Right cardiac atrium (tissue), 5 donors: Measurements from ENCODE around the gene RAB4B. TPM values are rescaled to one million over a fixed set of nuclear protein-coding genes. Genes with fewer than 3 reads are reported as not detected.

Source experiments
- ATAC-seq, 2 donors: fragments of 200-7000 bp; cut with Tn5 transposase; one replicate each; pipeline versions ENCODE4 v1.8.0 to v1.9.1; 2020; ENCODE audit warnings: moderate library complexity in 2 of 2, mild to moderate bottlenecking in 1 of 2
- DNase-seq, 3 donors: peaks; one replicate each; pipeline ENCODE4 v3.0.0-alpha.2; 2020
- H3K27ac ChIP-seq: one replicate; pipeline ENCODE4 v1.5.1; 2013; ENCODE audit warnings: mild to moderate bottlenecking, low read length, control low read depth, moderate library complexity
- H3K27me3 ChIP-seq: one replicate; pipeline ENCODE4 v1.6.1; 2013; ENCODE audit not compliant: control insufficient read depth, insufficient read depth
- H3K4me1 ChIP-seq: one replicate; pipeline ENCODE4 v1.6.1; 2013; ENCODE audit warnings: low read length; ENCODE audit not compliant: control insufficient read depth, insufficient read depth
- H3K4me3 ChIP-seq: one replicate; pipeline ENCODE4 v1.5.1; 2013; ENCODE audit warnings: low read length, control low read depth
- H3K9me3 ChIP-seq: one replicate; pipeline ENCODE4 v1.6.1; 2013; ENCODE audit warnings: low read length; ENCODE audit not compliant: control insufficient read depth
- WGBS: extraction: QIAGEN DNeasy Blood & Tissue Kit; methylation state at CpG from one replicate; pipeline ENCODE4 v1.1.7; 2013; 5-methylcytosine and 5-hydroxymethylcytosine counted together
- intact Hi-C, 4 donors: fragments of 100-400 bp; cut with DNase I; formaldehyde crosslinking; loops; one replicate each; pipeline versions ENCODE4 v1.11.0 to v1.14.0; 2022 to 2023
- polyA plus RNA-seq: library from polyadenylated mRNA; stranded (reverse); fragments of 200-250 nt; gene quantifications from one replicate; pipeline ENCODE4 v1.2.3, GENCODE V29; 2013
- total RNA-seq, 4 donors: library from RNA; stranded (reverse); fragmentation: NEBNext Ultra II Directional; extraction: Animal tissue kit (Norgen Biotek cat#: 25700); gene quantifications; one replicate each; pipeline ENCODE4 v1.2.1, GENCODE V29; 2021
- donor health status: healthy with polysubstance abuse.
- donor health status: DM: no; HTN: yes; CAD: no.
- donor health status: DM: no; HTN: no; CAD: no.
- donor health status: DM: no; HTN: yes; CAD: no; lungs with severe emphysema.
- donor health status: DM: yes; HTN: yes; CAD: no.

RAB4B gene
- total and polyA plus RNA-seq, 5 donors, result 14.4 to 25.3 (median 15.9) TPM

DNA sequence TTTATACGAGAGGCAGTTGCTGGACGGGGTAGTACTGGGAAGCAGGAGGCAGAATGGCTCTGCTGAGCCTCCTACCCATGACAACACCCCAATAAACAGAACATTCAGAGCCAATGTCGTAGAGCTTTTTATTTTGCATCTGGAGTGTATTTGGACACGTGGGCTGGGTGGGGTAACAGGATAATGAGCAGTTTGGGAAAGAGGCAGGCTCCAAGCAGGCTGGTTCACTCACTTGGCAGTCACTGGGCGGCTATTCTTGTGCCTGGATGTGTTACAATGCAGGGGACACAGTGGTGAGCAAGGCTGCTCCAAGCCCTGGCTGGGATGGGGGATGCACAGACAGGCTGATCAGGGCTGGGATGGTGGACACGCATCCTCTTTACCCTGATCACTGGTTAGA, 37.3 kb upstream of the RAB4B start:
- DNase-seq (peak; percentile 64 to 88 (median 82)), ATAC-seq (peak; percentile 79 to 83)
- no peaks in the 10 kb centered on the region for H3K4me1 ChIP-seq
- intact Hi-C loops, result no loop called here
- peak overlapping the region; percentile 14 for H3K27ac ChIP-seq
- WGBS, result 48% methylated on average over 6 of the region's 6 CpGs
- H3K9me3 ChIP-seq, result no peaks in the 10 kb centered on the region
- H3K4me3 ChIP-seq, result no peak overlapping the region
- H3K27me3 ChIP-seq, result no peaks in the 10 kb centered on the region

DNA sequence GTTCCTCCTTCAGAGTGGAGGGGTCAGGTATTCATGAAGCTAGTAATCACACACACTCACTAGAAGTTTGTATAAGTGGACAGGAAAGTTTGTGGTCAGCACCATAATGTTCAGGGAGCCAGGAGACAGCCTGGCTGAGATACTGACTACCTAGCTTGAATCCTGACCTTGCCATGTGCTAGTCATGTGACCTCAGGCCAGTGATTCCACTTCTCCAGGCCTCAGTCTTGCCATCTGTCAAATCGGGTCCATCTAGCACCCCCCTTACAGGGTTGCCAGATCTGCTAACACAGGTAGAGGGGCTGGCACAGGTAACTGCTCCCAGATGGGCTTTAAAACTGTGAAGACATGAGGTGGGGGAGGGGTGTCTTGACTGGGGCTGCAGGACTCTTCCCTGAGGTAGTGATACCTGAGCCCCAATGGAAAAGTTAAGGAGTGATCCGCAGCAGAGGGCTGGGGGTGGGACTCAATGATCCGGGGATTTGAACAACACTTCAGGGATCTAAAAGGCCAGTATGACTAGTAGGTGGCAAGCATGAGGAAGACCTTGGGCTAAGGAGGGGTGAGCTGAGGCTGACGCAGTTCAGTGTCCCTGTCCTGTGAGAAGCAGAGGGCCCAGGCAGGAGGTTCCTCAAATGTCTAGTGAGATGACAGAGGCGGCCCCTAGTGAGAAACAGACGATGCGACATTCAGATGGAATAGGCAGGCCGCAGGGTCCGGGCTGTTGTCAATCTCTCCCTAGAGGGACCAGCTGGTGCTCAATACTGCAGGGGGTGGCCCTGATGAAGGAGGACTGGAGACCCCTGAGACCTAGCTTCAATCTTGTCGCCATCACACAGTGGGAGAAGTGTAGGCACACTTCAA, 36.3 kb upstream of the RAB4B start:
- DNase-seq, result peak in 1 of 3 donors; percentile 57
- ATAC-seq, result no peak

DNA sequence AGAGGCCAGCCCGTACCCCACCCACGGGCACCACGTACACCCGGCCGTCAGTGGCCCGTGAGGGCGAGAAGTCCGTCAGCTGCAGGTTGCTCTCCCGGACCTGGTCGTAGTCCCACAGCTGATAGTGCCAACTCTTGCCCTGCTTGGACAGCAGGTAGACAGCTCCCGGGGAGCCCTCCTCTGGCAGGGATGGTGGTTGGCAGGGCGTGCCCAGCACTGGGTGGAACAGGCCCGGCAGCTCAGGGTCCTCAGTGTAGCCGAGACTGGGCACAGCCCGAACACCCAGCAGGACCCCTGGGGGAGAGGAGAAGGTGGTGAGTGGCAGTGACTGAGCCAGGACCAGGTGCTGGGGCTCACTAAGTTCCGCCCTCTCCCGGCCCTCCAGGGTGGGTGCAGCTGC, 35.6 kb upstream of the RAB4B start:
- Histone ChIP-seq H3K4me3 (no peak overlapping the region), H3K27ac (no peak overlapping the region), H3K4me1 (no peaks in the 10 kb centered on the region), H3K27me3 (no peaks in the 10 kb centered on the region), H3K9me3 (no peaks in the 10 kb centered on the region)
- intact Hi-C loops, result no loop called here
- 87% methylated on average over 17 of the region's 17 CpGs for WGBS
- DNase-seq (peak in 2 of 3 donors; percentile 39 to 49), ATAC-seq (no peak)

More for the DNA sequence above, 36.3 kb upstream of the RAB4B start:
- Histone ChIP-seq H3K4me1 (no peaks in the 10 kb centered on the region), H3K9me3 (no peaks in the 10 kb centered on the region), H3K4me3 (no peak overlapping the region), H3K27me3 (no peaks in the 10 kb centered on the region), H3K27ac (peak overlapping the region; percentile 20)
- intact Hi-C loops, result no loop called here
- WGBS, result 74% methylated on average over 10 of the region's 10 CpGs

DNA sequence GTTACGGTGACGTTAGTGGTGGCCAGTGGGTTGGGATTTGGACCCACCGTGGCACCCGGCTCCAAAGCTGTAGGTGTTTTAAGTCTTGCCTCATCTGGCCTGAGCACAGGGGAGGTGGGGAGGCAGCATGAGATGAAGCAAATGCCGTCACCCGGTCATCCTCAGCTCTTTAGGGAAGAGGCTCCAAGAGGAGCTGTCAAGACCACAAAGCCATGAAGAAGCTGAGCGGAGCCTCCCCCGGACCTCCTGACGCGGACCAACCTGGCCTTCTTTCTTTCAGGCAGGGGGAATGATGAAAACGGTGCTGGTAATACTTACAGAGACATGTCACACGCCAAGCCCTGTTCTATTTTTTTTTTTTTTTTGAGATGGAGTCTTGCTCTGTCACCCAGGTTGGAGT, 35.2 kb upstream of the RAB4B start:
- Histone ChIP-seq H3K9me3 (no peaks in the 10 kb centered on the region), H3K27me3 (no peaks in the 10 kb centered on the region), H3K4me3 (no peak overlapping the region), H3K27ac (no peak overlapping the region), H3K4me1 (no peaks in the 10 kb centered on the region)
- DNase-seq, result peak in 1 of 3 donors; percentile 19
- intact Hi-C loops, result no loop called here
- ATAC-seq, result no peak
- whole genome bisulfite sequencing, result 90% methylated on average over 12 of the region's 12 CpGs

DNA sequence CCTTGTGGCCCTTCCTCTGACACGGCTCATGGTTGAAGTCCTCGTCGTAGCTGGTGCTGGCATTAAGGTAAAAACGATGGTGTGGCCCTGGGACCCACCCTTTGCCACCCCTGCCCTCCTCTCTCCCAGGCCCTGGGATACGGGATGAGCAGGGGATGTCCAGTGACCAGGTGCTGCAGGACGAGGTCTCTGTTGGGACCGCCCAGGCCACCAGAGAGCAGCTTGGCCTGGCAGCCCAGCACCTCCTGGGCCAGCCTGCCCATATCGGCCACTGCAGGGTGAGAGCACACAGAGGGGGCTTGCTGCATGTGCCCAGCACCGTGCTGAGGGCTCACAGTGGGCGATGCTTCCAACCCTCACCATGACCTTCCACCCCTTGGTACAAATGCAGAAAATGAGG, 34.1 kb upstream of the RAB4B start:
- intact Hi-C loops, result no loop called here
- no peak for ATAC-seq

DNA sequence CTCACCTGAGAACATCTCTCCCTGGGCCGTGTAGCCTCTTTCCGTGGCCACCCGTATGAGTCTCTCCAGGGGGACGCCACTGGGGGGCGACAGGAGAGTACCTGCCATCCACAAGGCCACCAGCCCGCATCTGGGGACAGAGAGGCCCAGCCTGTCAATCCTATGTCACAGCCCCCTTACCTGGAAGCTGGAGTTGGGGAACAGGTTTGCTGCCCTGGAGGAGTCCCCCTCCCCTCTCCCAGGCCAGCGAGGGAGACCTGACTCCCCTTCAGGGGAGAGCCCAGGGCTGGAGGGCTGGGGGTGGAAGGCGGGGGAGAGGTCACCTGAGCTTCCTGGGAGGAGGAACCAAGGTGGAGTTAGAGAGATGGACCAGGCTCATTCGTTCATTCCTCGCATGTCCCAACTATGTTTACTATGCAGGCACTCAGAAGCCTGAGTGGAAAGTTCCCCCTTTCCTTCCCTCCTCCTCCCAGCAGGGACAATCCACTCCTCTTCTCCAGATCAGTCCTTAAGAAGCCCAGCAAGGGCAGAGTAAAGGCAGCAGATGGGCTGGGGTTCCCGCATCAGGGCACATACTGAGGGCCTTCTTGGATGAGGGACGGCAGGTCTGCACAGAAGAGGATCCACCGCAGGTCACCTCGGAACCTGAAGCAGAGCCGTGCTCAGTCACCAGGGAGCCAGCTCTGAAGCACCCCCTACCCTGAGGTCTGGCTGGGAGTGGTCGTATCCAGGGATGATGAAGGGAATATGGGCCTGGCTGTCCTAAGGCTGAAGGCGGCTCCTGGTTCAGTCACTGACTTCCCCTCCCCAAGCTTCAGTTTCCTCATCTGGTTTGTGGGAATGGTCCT, 33.3 kb upstream of the RAB4B start:
- Histone ChIP-seq H3K27me3 (no peaks in the 10 kb centered on the region), H3K4me1 (no peaks in the 10 kb centered on the region), H3K9me3 (no peaks in the 10 kb centered on the region), H3K27ac (no peak overlapping the region), H3K4me3 (no peak overlapping the region)
- ATAC-seq (no peak), DNase-seq (peak in 1 of 3 donors; percentile 55)
- intact Hi-C loops, result no loop called here
- WGBS, result 70% methylated on average over 17 of the region's 17 CpGs

More for the DNA sequence above, 34.1 kb upstream of the RAB4B start:
- Histone ChIP-seq H3K9me3 (no peaks in the 10 kb centered on the region), H3K27ac (no peak overlapping the region), H3K4me1 (no peaks in the 10 kb centered on the region), H3K4me3 (no peak overlapping the region), H3K27me3 (no peaks in the 10 kb centered on the region)
- WGBS, result 91% methylated on average over 10 of the region's 10 CpGs
- peak in 1 of 3 donors; percentile 56 for DNase-seq

DNA sequence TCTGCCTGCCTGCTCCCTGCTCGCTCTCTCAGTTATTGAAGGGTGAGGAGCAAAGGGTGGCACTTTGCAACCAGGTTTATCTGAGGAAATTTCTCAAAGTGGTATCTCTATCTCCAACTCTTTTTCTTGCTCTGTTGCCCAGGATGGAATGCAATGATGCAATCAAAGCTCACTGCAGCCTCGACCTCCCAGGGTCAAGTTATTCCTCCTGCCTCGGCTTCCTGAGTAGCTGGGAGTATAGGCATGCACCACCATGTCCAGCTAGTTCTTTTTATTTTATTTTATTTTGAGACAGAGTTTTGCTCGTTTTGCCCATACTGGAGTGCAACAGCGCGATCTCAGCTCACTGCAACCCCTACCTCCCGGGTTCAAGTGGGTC, 32.7 kb upstream of the RAB4B start:
- H3K9me3 ChIP-seq, result no peaks in the 10 kb centered on the region
- ATAC-seq (no peak), DNase-seq (no peak)
- H3K27ac ChIP-seq, result no peak overlapping the region
- WGBS, result 76% methylated on average over 7 of the region's 7 CpGs
- H3K27me3 ChIP-seq, result no peaks in the 10 kb centered on the region
- H3K4me1 ChIP-seq, result no peaks in the 10 kb centered on the region
- intact Hi-C loops, result no loop called here
- no peak overlapping the region for H3K4me3 ChIP-seq

DNA sequence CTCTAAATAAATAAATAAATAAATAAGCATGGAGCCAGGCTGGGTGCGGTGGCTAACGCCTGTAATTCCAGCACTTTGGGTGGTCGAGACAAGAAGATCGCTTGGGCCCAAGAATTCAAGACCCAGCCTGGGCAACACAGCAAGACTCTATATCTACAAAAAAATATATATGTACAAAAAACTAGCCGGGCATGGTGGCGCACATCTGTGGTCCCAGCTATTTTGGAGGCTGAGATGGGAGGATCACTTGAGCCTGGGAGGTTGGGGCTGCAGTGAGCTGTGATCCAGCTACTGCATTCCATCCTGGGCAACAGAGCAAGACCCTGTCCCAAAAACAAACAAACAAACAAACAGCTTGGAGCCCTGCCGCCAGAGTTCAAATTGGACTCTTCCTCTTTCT, 30.5 kb upstream of the RAB4B start:
- Histone ChIP-seq H3K4me1 (peaks cover 3% of the 10 kb centered on the region), H3K27ac (no peak overlapping the region), H3K4me3 (no peak overlapping the region), H3K27me3 (no peaks in the 10 kb centered on the region), H3K9me3 (no peaks in the 10 kb centered on the region)
- intact Hi-C loops, result no loop called here
- ATAC-seq, result no peak
- DNase-seq, result peak in 1 of 3 donors; percentile 10
- 95% methylated on average over 7 of the region's 7 CpGs for WGBS

DNA sequence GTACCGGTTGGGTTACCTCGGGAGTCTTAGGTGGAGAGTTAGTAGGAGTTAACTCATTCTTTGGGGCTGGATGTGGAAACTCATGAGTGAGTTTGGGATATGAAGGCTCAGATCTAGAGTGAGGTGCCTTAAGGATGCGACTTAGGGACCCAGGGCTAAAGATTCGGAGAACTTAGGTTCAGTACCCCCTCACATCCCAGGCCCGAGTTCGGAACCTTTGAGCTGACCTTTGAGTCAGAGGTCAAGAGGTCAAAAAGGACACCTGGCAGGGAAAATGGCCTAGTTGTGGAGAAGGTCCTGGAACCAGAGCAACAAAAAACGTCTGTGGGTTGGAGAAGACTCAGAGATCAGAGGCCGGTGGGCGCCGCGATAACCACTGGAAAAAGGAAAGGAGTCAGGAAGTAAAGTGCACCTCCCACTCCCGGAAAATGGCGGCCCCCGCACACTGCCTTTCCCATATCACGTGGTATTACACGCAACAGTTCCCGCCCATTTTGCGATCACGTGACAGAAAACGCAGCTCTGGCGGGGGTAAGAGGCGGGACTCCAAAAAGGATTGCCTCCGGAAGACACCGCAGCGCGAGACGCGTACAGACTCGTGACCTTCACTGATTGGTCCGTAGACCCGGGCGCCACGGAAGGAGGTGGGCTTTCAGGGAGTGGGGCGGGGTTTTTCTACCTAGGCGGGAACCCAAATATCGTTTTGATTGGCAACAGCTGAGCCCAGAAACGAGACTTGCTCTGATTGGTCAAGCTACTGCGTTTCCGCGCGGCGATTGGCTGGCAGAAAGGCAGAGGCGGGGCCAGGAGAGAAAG, 27.8 kb upstream of the RAB4B start, which contains the start of gene ACTMAP:
ACTMAP (minus strand) TSS at position 420 of the 816 bp plus-strand sequence. CDS start 674 bp downstream, outside the sequence.
- Histone ChIP-seq H3K9me3 (no peaks in the 10 kb centered on the region), H3K4me1 (peaks cover 8% of the 10 kb centered on the region), H3K27ac (peak within 1 kb of the TSS; percentile 99), H3K4me3 (peak within 1 kb of the TSS; percentile 73), H3K27me3 (no peaks in the 10 kb centered on the region)
- WGBS, result under 1% methylated on average over 43 of the region's 43 CpGs
- DNase-seq, result peak; percentile 99 to 100 (median 99)
- intact Hi-C loops, result loop anchor here in 1 of 4 donors (5.0 kb wide), 1 partner anchor 52 kb away; no protein-coding TSS in a partner anchor
- ATAC-seq, result peak; percentile 97 to 98

DNA sequence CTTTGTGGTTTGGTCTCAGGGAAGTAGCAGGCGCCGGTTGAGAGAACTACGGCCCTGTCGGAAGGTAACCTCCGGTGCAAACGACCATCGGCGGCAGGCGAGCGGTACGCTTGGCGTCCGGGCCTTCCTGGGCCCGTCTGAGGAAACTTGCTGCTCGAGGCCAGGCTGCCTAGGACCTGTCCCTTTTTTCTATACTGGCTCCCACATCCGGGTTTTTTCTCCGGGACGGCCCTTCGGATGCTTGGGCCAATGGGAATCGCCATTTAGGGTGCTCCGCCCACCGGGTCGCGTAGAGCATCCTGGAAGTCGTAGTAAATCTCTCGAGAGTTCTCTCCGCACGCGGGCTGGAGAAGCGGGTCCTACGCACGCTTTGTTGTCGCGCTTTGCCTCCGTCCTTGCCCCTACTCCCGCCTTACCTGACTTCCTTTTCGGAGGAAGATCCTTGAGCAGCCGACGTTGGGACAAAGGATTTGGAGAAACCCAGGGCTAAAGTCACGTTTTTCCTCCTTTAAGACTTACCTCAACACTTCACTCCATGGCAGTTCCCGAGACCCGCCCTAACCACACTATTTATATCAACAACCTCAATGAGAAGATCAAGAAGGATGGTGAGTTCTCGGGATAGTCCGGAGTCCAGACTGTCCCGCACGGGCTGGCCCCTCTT, 27.0 kb upstream of the RAB4B start, which contains the start of gene SNRPA:
SNRPA (plus strand) TSS at position 330 of the 664 bp plus-strand sequence; CDS start at position 536, 206 bp downstream.
- Histone ChIP-seq H3K27ac (peak within 1 kb of the TSS; percentile 99), H3K4me3 (peak within 1 kb of the TSS; percentile 73), H3K4me1 (peaks cover 13% of the 10 kb centered on the region), H3K9me3 (no peaks in the 10 kb centered on the region), H3K27me3 (no peaks in the 10 kb centered on the region)
- DNase-seq (peak; percentile 97 to 99 (median 98)), ATAC-seq (peak; percentile 91 to 92)
- intact Hi-C loops, result loop anchor here in 1 of 4 donors (5.0 kb wide), 1 partner anchor 51 kb away; no protein-coding TSS in a partner anchor
- WGBS, result under 1% methylated on average over 46 of the region's 46 CpGs
